Lower leg skin (tissue), 3 donors: ENCODE measurements around the gene TENM4.

Experiments
- CTCF ChIP-seq, 3 donors: fragments of 450-650 bp; IDR thresholded peaks; one replicate each; pipeline ENCODE4 v1.5.1; 2016; ENCODE audit warnings: antibody characterized with exemption in 3 of 3, mild to moderate bottlenecking in 3 of 3, moderate library complexity in 2 of 3
- POLR2A ChIP-seq, 2 donors: fragments of 450-650 bp; IDR thresholded peaks; one replicate each; pipeline ENCODE4 v1.6.1; 2016 to 2017; ENCODE audit warnings: antibody characterized with exemption in 2 of 2, mild to moderate bottlenecking in 1 of 2, moderate library complexity in 1 of 2

GRCh38 chr11:79363861-79364378, 76.9 kb downstream of the TENM4 start:
- TF ChIP-seq CTCF (IDR thresholded peaks at IDR 0.05) (no peak), POLR2A (IDR thresholded peaks at IDR 0.05) (no peak)
